Aorta (tissue), 5 donors: ENCODE results near the gene ZNF664. TPM values are rescaled to one million over a fixed set of nuclear protein-coding genes. Genes with fewer than 3 reads are reported as not detected.

Experiments
- ATAC-seq: fragments of 200-7000 bp; cut with Tn5 transposase; one replicate; pipeline ENCODE4 v1.9.1; 2022; ENCODE audit warnings: moderate library complexity; ENCODE audit not compliant: low FRiP score
- DNase-seq, 2 donors: peaks; one replicate each; pipeline ENCODE4 v3.0.0-alpha.2; 2020
- H3K27ac ChIP-seq, 2 donors: one replicate each; pipeline ENCODE4 v1.5.1; 2013; ENCODE audit warnings: low read length in 2 of 2, mild to moderate bottlenecking in 2 of 2, moderate library complexity in 2 of 2, control low read depth in 1 of 2, inconsistent platforms in 1 of 2, low read depth in 1 of 2
- H3K27me3 ChIP-seq, 2 donors: one replicate each; pipeline ENCODE4 v1.6.1; 2013; ENCODE audit warnings: control low read depth in 1 of 2, low read length in 1 of 2, mild to moderate bottlenecking in 1 of 2, moderate library complexity in 1 of 2; ENCODE audit not compliant: insufficient read depth in 2 of 2, control insufficient read depth in 1 of 2
- H3K36me3 ChIP-seq, 2 donors: one replicate each; pipeline ENCODE4 v1.6.1; 2013; ENCODE audit warnings: control low read depth in 1 of 2, low read length in 1 of 2, mild to moderate bottlenecking in 1 of 2; ENCODE audit not compliant: insufficient read depth in 2 of 2, control insufficient read depth in 1 of 2
- H3K4me1 ChIP-seq, 2 donors: one replicate each; pipeline ENCODE4 v1.6.1; 2013; ENCODE audit warnings: low read length in 2 of 2, control low read depth in 1 of 2, mild to moderate bottlenecking in 1 of 2, moderate library complexity in 1 of 2; ENCODE audit not compliant: insufficient read depth in 2 of 2, control insufficient read depth in 1 of 2
- H3K4me3 ChIP-seq, 2 donors: one replicate each; pipeline ENCODE4 v1.5.1; 2013; ENCODE audit warnings: low read length in 2 of 2, control low read depth in 1 of 2, mild to moderate bottlenecking in 1 of 2
- H3K9me3 ChIP-seq: one replicate; pipeline ENCODE4 v1.6.1; 2013; ENCODE audit warnings: mild to moderate bottlenecking, low read length; ENCODE audit not compliant: control insufficient read depth
- WGBS, 2 donors: extraction: QIAGEN DNeasy Blood & Tissue Kit; methylation state at CpG; one replicate each; pipeline ENCODE4 v1.1.7; 2013; 5-methylcytosine and 5-hydroxymethylcytosine counted together
- intact Hi-C, 2 donors: fragments of 100-400 bp; cut with DNase I; formaldehyde crosslinking; loops; one replicate each; pipeline versions ENCODE4 v1.14.2 to v1.15.0; 2022
- polyA plus RNA-seq, 2 donors: library from polyadenylated mRNA; stranded (reverse); fragments of 200-250 nt; gene quantifications; one replicate each; pipeline ENCODE4 v1.2.3, GENCODE V29; 2013
- total RNA-seq, 2 donors: library from RNA; stranded (reverse); fragmentation: NEBNext Ultra II Directional; extraction: Animal tissue kit (Norgen Biotek cat#: 25700); gene quantifications; one replicate each; pipeline ENCODE4 v1.2.1, GENCODE V29; 2021
- donor health status: healthy with polysubstance abuse.
- donor health status: Bipolar disorder and iron deficiency.
- donor health status: DM: no; HTN: no; CAD: no.
- donor health status: DM: no; HTN: no; CAD: no.
- donor health status: DM: yes; HTN: yes; CAD: no.

Gene ZNF664
- total and polyA plus RNA-seq, 4 donors, result 36.1 to 68.2 (median 58.5) TPM

- Histone ChIP-seq H3K27ac (no peak overlapping the region), H3K4me1 (no peaks in the 10 kb centered on the region), H3K9me3 (no peaks in the 10 kb centered on the region), H3K4me3 (no peak overlapping the region), H3K36me3 (peaks cover 4 to 5% of the 10 kb centered on the region in 2 donors), H3K27me3 (no peaks in the 10 kb centered on the region)
- intact Hi-C loops, result no loop called here
- ATAC-seq, result no peak
- 85 to 87% methylated on average over 6 of the region's 6 CpGs for WGBS, 2 donors
- no peak for DNase-seq
Measured at GRCh38 chr12:123996581-123996980, 23.6 kb downstream of the ZNF664 start.

GRCh38 chr12:123997033-123997822, 24.2 kb downstream of the ZNF664 start:
- Histone ChIP-seq H3K36me3 (peaks cover 4 to 5% of the 10 kb centered on the region in 2 donors), H3K27me3 (no peaks in the 10 kb centered on the region), H3K4me1 (no peaks in the 10 kb centered on the region), H3K27ac (no peak overlapping the region), H3K9me3 (no peaks in the 10 kb centered on the region), H3K4me3 (no peak overlapping the region)
- WGBS, 2 donors, result 77 to 79% methylated on average over 6 of the region's 6 CpGs
- no peak for ATAC-seq
- intact Hi-C loops, result no loop called here
- no peak for DNase-seq

GRCh38 chr12:123997908-123998307, 24.9 kb downstream of the ZNF664 start:
- no peaks in the 10 kb centered on the region for H3K27me3 ChIP-seq
- no peak overlapping the region for H3K27ac ChIP-seq
- peaks cover 4 to 5% of the 10 kb centered on the region in 2 donors for H3K36me3 ChIP-seq
- no peaks in the 10 kb centered on the region for H3K4me1 ChIP-seq
- intact Hi-C loops, result no loop called here
- DNase-seq (no peak), ATAC-seq (no peak)
- WGBS, 2 donors, result 60 to 62% methylated on average over 5 of the region's 5 CpGs
- H3K4me3 ChIP-seq, result no peak overlapping the region
- no peaks in the 10 kb centered on the region for H3K9me3 ChIP-seq

- intact Hi-C loops, result no loop called here
Measured at GRCh38 chr12:123998344-123998990, 25.5 kb downstream of the ZNF664 start.

GRCh38 chr12:123998991-123999359, 26.0 kb downstream of the ZNF664 start:
- ATAC-seq (no peak), DNase-seq (no peak)
- WGBS, 2 donors, result 93 to 95% methylated on average over 2 of the region's 2 CpGs
- H3K36me3 ChIP-seq, result peaks cover 4 to 5% of the 10 kb centered on the region in 2 donors
- H3K9me3 ChIP-seq, result no peaks in the 10 kb centered on the region
- intact Hi-C loops, result no loop called here
- H3K4me3 ChIP-seq, result no peak overlapping the region
- no peaks in the 10 kb centered on the region for H3K4me1 ChIP-seq
- no peaks in the 10 kb centered on the region for H3K27me3 ChIP-seq
- no peak overlapping the region for H3K27ac ChIP-seq

More at GRCh38 chr12:123998344-123998990, 25.5 kb downstream of the ZNF664 start:
- H3K4me3 ChIP-seq, result no peak overlapping the region
- no peaks in the 10 kb centered on the region for H3K9me3 ChIP-seq
- H3K4me1 ChIP-seq, result no peaks in the 10 kb centered on the region
- H3K27ac ChIP-seq, result no peak overlapping the region
- ATAC-seq (no peak), DNase-seq (no peak)
- H3K27me3 ChIP-seq, result no peaks in the 10 kb centered on the region
- WGBS, 2 donors, result 75 to 77% methylated on average over 2 of the region's 2 CpGs
- peaks cover 4 to 5% of the 10 kb centered on the region in 2 donors for H3K36me3 ChIP-seq

- no peaks in the 10 kb centered on the region for H3K4me1 ChIP-seq
- DNase-seq (no peak), ATAC-seq (no peak)
- H3K9me3 ChIP-seq, result no peaks in the 10 kb centered on the region
- peaks cover 4 to 5% of the 10 kb centered on the region in 2 donors for H3K36me3 ChIP-seq
- H3K27me3 ChIP-seq, result no peaks in the 10 kb centered on the region
- intact Hi-C loops, result no loop called here
- H3K27ac ChIP-seq, result no peak overlapping the region
- WGBS, 2 donors, result 70 to 72% methylated on average over 5 of the region's 5 CpGs
- no peak overlapping the region for H3K4me3 ChIP-seq
Measured at GRCh38 chr12:124000111-124000510, 27.1 kb downstream of the ZNF664 start.

- Histone ChIP-seq H3K36me3 (peaks cover 4 to 5% of the 10 kb centered on the region in 2 donors), H3K9me3 (no peaks in the 10 kb centered on the region), H3K27ac (no peak overlapping the region), H3K4me3 (no peak overlapping the region), H3K4me1 (no peaks in the 10 kb centered on the region), H3K27me3 (no peaks in the 10 kb centered on the region)
- no peak for DNase-seq
- WGBS, 2 donors, result 75 to 78% methylated on average over 7 of the region's 7 CpGs
- no peak for ATAC-seq
- intact Hi-C loops, result no loop called here
Measured at GRCh38 chr12:124001343-124001742, 28.3 kb downstream of the ZNF664 start.

GRCh38 chr12:124002021-124002644, 29.1 kb downstream of the ZNF664 start:
- 81 to 84% methylated on average over 6 of the region's 6 CpGs for WGBS, 2 donors
- no peaks in the 10 kb centered on the region for H3K4me1 ChIP-seq
- peaks cover 5 to 6% of the 10 kb centered on the region in 2 donors for H3K36me3 ChIP-seq

More at GRCh38 chr12:124002021-124002644, 29.1 kb downstream of the ZNF664 start:
- Histone ChIP-seq H3K9me3 (no peaks in the 10 kb centered on the region), H3K27me3 (no peaks in the 10 kb centered on the region), H3K4me3 (no peak overlapping the region), H3K27ac (no peak overlapping the region)
- DNase-seq (no peak), ATAC-seq (no peak)
- intact Hi-C loops, result no loop called here
